ENCODE measurements around the gene FAM110D. TPM values are rescaled to one million over a fixed set of nuclear protein-coding genes. Genes with fewer than 3 reads are reported as not detected.

FAM110D gene
- polyA plus RNA-seq, 1 of the 3 experiments (the other 2 are of a cell fraction), result 0.64 TPM

DNA sequence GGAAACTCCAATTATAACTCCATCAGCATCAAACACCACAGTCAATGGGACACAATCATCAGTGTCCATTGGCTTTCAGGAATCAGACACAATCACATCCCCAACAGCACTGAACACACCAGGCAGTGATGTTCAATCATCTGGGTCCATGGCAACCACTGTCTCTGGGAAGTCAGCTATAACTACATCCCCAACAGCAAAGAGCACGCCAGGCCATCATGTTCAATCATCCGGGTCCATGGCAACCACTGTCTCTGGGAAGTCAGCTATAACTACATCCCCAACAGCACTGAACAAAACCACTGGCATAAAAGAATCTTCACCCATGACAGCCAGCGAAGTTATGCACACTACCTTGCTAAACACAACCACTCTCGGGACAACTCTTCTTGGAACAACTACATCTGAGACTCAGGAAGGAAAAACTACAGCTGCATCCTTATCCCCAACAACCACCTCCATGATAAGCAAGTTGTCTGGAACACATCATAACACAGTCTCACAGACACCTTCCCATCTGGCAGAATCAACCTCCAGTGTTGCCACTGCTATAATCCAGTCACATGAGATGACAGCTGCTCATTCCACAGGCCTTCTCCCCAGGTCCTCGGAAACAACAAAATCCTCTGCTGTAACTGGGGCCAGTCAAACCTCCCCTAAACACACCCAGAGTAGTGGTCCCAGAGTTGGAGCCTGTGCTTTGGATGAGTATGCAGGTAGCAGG, 51.4 kb downstream of the FAM110D start (continued):
- TF ChIP-seq, protein P1, sequence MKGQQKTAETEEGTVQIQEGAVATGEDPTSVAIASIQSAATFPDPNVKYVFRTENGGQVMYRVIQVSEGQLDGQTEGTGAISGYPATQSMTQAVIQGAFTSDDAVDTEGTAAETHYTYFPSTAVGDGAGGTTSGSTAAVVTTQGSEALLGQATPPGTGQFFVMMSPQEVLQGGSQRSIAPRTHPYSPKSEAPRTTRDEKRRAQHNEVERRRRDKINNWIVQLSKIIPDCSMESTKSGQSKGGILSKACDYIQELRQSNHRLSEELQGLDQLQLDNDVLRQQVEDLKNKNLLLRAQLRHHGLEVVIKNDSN (IDR thresholded peaks at IDR 0.05; ENCODE audit: borderline replicate concordance, low read depth), result no peak
- TF ChIP-seq, protein P2, sequence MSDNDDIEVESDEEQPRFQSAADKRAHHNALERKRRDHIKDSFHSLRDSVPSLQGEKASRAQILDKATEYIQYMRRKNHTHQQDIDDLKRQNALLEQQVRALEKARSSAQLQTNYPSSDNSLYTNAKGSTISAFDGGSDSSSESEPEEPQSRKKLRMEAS (IDR thresholded peaks at IDR 0.05; ENCODE audit: low read depth), result no peak
- no peak for TF ChIP-seq RAD21 (IDR thresholded peaks at IDR 0.05; ENCODE audit: low read length)

DNA sequence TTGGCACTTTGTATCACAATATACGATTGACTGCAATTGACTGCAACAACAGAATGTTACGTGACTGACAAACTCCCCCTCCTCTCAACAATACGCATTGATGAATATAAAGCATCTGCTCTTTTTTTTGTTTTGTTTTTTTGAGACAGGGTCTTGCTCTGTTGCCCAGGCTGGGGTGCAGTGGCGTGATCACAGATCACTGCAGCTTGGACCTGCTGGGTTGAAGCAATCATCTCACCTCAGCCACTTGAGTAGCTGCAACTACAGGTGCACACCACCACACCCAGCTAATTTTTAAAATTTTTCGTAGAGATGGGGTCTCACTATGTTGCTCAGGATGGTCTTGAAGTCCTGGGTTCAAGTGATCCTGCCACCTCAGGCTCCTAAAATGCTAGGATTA, 53.8 kb downstream of the FAM110D start:
- Histone ChIP-seq H3K27ac (ENCODE audit: low read depth in 2 of 2, low read length in 1 of 2) (no peak overlapping the region), H3K36me3 (replicated peaks in 1 of 2; ENCODE audit: control insufficient read depth in 1 of 2, insufficient read depth in 2 of 2, low read length in 1 of 2) (no peaks in the 10 kb centered on the region), H3K79me2 (ENCODE audit: insufficient read depth) (no peaks in the 10 kb centered on the region), H3K27me3 (ENCODE audit: insufficient read depth) (no peaks in the 10 kb centered on the region; the same call in 1 of the 2 replicates), H3F3A (replicated peaks; ENCODE audit: insufficient read depth) (no peaks in the 10 kb centered on the region), H3K9me2 (no peaks in the 10 kb centered on the region), H3K9ac (no peak overlapping the region), H3K4me1 (ENCODE audit: control insufficient read depth in 1 of 2, insufficient read depth in 2 of 2, low read depth in 1 of 2, low read length in 1 of 2) (no peaks in the 10 kb centered on the region), H3K9me3 (no peaks in the 10 kb centered on the region), H2AFZ (ENCODE audit: low read depth) (no peak overlapping the region), H3K4me3 (ENCODE audit: low read depth in 2 of 2, low read length in 1 of 2) (no peak overlapping the region), H3K4me2 (no peak overlapping the region), H4K20me1 (ENCODE audit: insufficient read depth) (no peaks in the 10 kb centered on the region)
- CTCF ChIA-PET, result interaction anchor here (0.6 to 2.2 kb wide), 5 partner anchors 15 to 152 kb away, joined by 3 to 10 read pairs (median 4); partner anchors contain the start of genes CEP85 and ZNF593
- no peak for DNase-seq
- TF ChIP-seq RXRA (IDR thresholded peaks at IDR 0.05; ENCODE audit: borderline replicate concordance, low read depth) (no peak), POLR2AphosphoS5 (IDR thresholded peaks at IDR 0.05; ENCODE audit: low read depth, low read length) (no peak), NFIC (IDR thresholded peaks at IDR 0.05; ENCODE audit: borderline replicate concordance) (no peak), TEAD4 (IDR thresholded peaks at IDR 0.05; ENCODE audit: borderline replicate concordance, insufficient read depth) (no peak), RAD21 (IDR thresholded peaks at IDR 0.05; ENCODE audit: low read length) (no peak), SMC3 (IDR thresholded peaks at IDR 0.05; ENCODE audit: low read depth, low read length) (no peak), RFX5 (IDR thresholded peaks at IDR 0.05; ENCODE audit: low read length) (no peak), NRF1 (IDR thresholded peaks at IDR 0.05; ENCODE audit: low read depth, low read length) (no peak), GABPA (IDR thresholded peaks at IDR 0.05; ENCODE audit: low read depth) (no peak), EP300 (IDR thresholded peaks at IDR 0.05; ENCODE audit: borderline replicate concordance in 1 of 2, low read depth in 1 of 2, low read length in 1 of 2) (no peak), FOXJ3 (CRISPR knock-in tag; IDR thresholded peaks at IDR 0.05) (no peak), YY1 (IDR thresholded peaks at IDR 0.05; ENCODE audit: low read depth) (no peak), FOXM1 (IDR thresholded peaks at IDR 0.05; ENCODE audit: low read depth) (no peak), SIN3A (IDR thresholded peaks at IDR 0.05; ENCODE audit: borderline replicate concordance, low read depth, low read length) (no peak), TAF1 (IDR thresholded peaks at IDR 0.05; ENCODE audit: borderline replicate concordance, low read depth, low read length) (no peak), CHD2 (IDR thresholded peaks at IDR 0.05; ENCODE audit: low read length, partially characterized antibody) (no peak), GATA2 (CRISPR knock-in tag; IDR thresholded peaks at IDR 0.05) (no peak), RCOR1 (IDR thresholded peaks at IDR 0.05; ENCODE audit: low read length) (no peak)
- TF ChIP-seq, protein P3, sequence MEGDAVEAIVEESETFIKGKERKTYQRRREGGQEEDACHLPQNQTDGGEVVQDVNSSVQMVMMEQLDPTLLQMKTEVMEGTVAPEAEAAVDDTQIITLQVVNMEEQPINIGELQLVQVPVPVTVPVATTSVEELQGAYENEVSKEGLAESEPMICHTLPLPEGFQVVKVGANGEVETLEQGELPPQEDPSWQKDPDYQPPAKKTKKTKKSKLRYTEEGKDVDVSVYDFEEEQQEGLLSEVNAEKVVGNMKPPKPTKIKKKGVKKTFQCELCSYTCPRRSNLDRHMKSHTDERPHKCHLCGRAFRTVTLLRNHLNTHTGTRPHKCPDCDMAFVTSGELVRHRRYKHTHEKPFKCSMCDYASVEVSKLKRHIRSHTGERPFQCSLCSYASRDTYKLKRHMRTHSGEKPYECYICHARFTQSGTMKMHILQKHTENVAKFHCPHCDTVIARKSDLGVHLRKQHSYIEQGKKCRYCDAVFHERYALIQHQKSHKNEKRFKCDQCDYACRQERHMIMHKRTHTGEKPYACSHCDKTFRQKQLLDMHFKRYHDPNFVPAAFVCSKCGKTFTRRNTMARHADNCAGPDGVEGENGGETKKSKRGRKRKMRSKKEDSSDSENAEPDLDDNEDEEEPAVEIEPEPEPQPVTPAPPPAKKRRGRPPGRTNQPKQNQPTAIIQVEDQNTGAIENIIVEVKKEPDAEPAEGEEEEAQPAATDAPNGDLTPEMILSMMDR (IDR thresholded peaks at IDR 0.05), result no peak
- TF ChIP-seq, protein P4, sequence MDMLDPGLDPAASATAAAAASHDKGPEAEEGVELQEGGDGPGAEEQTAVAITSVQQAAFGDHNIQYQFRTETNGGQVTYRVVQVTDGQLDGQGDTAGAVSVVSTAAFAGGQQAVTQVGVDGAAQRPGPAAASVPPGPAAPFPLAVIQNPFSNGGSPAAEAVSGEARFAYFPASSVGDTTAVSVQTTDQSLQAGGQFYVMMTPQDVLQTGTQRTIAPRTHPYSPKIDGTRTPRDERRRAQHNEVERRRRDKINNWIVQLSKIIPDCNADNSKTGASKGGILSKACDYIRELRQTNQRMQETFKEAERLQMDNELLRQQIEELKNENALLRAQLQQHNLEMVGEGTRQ (IDR thresholded peaks at IDR 0.05; ENCODE audit: borderline replicate concordance, low read depth, low read length), result no peak
- POLR2A ChIA-PET, result no interaction called here
- WGBS (ENCODE audit: low lambda C conversion rate), result 64% methylated on average over 5 of the region's 5 CpGs
